Stimulated activated CD8-positive, alpha-beta memory T cell treated with anti-CD3 and anti-CD28 coated beads, Interleukin-15, amount 100 ng/mL, for 48 hours (primary cell): ENCODE data around the gene OR5D18.
"Not testable (repeated sequence)": the region's sequence is repeated elsewhere in the genome, so short reads cannot be mapped to it uniquely, and the experiment has no call there.

Experiments used
- DNase-seq, 2 donors: peaks; one replicate each; pipeline ENCODE4 v3.0.0-alpha.2; 2020; ENCODE audit warnings: low read depth in 2 of 2

Gene OR5D18

GRCh38 chr11:55819330-55819729 is at the start of gene OR5D18:
Gene OR5D18, plus strand, starts transcription at chr11:55819630. Its CDS starts 0 bp downstream, at chr11:55819630.
- no peak for DNase-seq

- DNase-seq: no peak
Observed at GRCh38 chr11:55773138-55773537, 46.3 kb upstream of the OR5D18 start, which contains the start of gene OR5D13. Gene OR5D13, plus strand, starts transcription at chr11:55773438. Its CDS starts 0 bp downstream, at chr11:55773438.

GRCh38 chr11:55791606-55792005 is 27.8 kb upstream of the OR5D18 start:
- DNase-seq: no peak

GRCh38 chr11:55793321-55793720 is 26.1 kb upstream of the OR5D18 start:
- no peak for DNase-seq

- DNase-seq: no peak
Observed at GRCh38 chr11:55795256-55795655, 24.2 kb upstream of the OR5D18 start, which contains the start of gene OR5D14. Gene OR5D14, plus strand, starts transcription at chr11:55795556. Its CDS starts 0 bp downstream, at chr11:55795556.

GRCh38 chr11:55806248-55806647 is 13.2 kb upstream of the OR5D18 start:
- DNase-seq: no peak

GRCh38 chr11:55811067-55811466 is 8.4 kb upstream of the OR5D18 start, which contains the start of gene OR5L1:
Gene OR5L1, plus strand, starts transcription at chr11:55811367. Its CDS starts 100 bp downstream, at chr11:55811467.
- DNase-seq: no peak

GRCh38 chr11:55826919-55827318 is 7.5 kb downstream of the OR5D18 start, which contains the start of gene OR5L2:
Gene OR5L2, plus strand, starts transcription at chr11:55827219. Its CDS starts 0 bp downstream, at chr11:55827219.
- DNase-seq: no peak

GRCh38 chr11:55838452-55838851 is 19.0 kb downstream of the OR5D18 start, which contains the start of gene OR5D16:
Gene OR5D16, plus strand, starts transcription at chr11:55838752. Its CDS starts 0 bp downstream, at chr11:55838752.
- no peak for DNase-seq

- no peak for DNase-seq
Observed at GRCh38 chr11:55847453-55847852, 28.0 kb downstream of the OR5D18 start.

GRCh38 chr11:55849037-55849436 is 29.6 kb downstream of the OR5D18 start:
- no peak for DNase-seq

- no peak for DNase-seq
Observed at GRCh38 chr11:55852141-55852540, 32.7 kb downstream of the OR5D18 start.

GRCh38 chr11:55854704-55855103 is 35.3 kb downstream of the OR5D18 start:
- no peak for DNase-seq

- not testable (repeated sequence) for DNase-seq
Observed at GRCh38 chr11:55867354-55867753, 47.9 kb downstream of the OR5D18 start.
